Measurements from ENCODE around the gene NKX6-2. TPM values are rescaled to one million over a fixed set of nuclear protein-coding genes. Genes with fewer than 3 reads are reported as not detected.

NKX6-2 gene
- total RNA-seq (2013; cell fraction: nucleolus; rRNA removed) = not detected in 2 replicates
- not detected in 2 replicates for total RNA-seq (2014; rRNA removed)
- not detected in 2 replicates for total RNA-seq (2014; rRNA removed; fragmentation: Illumina TruSeq; extraction: Trizol)
- total RNA-seq (2021) = not detected in 2 replicates
- polyA plus RNA-seq (2011; ENCODE audit: low read depth) = not detected
- not detected in 2 replicates for polyA plus RNA-seq (2011; rRNA removed)
- polyA plus RNA-seq (2011; cell fraction: cytosol; rRNA removed) = not detected in 2 replicates
- not detected in 2 replicates for polyA plus RNA-seq (2011; cell fraction: nucleus; rRNA removed)
- polyA plus RNA-seq (2012) = not detected in 2 replicates
- polyA plus RNA-seq (2014; fragmentation: Illumina TruSeq; extraction: Trizol) = not detected in 2 replicates
- polyA plus RNA-seq (2014; fragmentation: Nextera tagmentation; extraction: Ambion mirVana) = 1 to 10 TPM in 1 of 2 experiments, under 1 TPM in 1; 0.45 to 1.8 TPM
- not detected in 2 replicates for polyA plus RNA-seq (2014; rRNA removed)
- polyA plus RNA-seq (2016; fragmentation: Nextera tagmentation; extraction: Ambion mirVana) = not detected
- polyA minus RNA-seq (2011; rRNA and poly(A)+ RNA removed) = not detected in 2 replicates
- not detected in 2 replicates for polyA minus RNA-seq (2011; cell fraction: cytosol; rRNA and poly(A)+ RNA removed)
- not detected in 2 replicates for polyA minus RNA-seq (2011; cell fraction: nucleus; rRNA and poly(A)+ RNA removed)
- Bru-seq, nascent RNA = not detected
- BruChase-seq, experiment 1, labeled RNA remaining after a 6-hour chase = not detected
- not detected for BruChase-seq, experiment 2, labeled RNA remaining after a 2-hour chase
- long read RNA-seq, experiment 1, partial matches to known transcripts = 0 of 2 reads
- long read RNA-seq, experiment 1, other reads (novel, unspliced or antisense) = 2 of 2 reads
- long read RNA-seq, experiment 2 = 0 reads

GRCh38 chr10:132785723-132786475 is at the start of gene NKX6-2:
TSS of gene NKX6-2 (minus strand) at chr10:132786147. CDS start at chr10:132785948, 199 bp downstream.
- no peak for FAIRE-seq
- in situ Hi-C loops (cut with MboI) = no loop called here
- RAD21 ChIA-PET (ENCODE audit: unreplicated experiment) = no interaction called here
- POLR2A ChIA-PET = no interaction called here
- TF ChIP-seq, protein P1, sequence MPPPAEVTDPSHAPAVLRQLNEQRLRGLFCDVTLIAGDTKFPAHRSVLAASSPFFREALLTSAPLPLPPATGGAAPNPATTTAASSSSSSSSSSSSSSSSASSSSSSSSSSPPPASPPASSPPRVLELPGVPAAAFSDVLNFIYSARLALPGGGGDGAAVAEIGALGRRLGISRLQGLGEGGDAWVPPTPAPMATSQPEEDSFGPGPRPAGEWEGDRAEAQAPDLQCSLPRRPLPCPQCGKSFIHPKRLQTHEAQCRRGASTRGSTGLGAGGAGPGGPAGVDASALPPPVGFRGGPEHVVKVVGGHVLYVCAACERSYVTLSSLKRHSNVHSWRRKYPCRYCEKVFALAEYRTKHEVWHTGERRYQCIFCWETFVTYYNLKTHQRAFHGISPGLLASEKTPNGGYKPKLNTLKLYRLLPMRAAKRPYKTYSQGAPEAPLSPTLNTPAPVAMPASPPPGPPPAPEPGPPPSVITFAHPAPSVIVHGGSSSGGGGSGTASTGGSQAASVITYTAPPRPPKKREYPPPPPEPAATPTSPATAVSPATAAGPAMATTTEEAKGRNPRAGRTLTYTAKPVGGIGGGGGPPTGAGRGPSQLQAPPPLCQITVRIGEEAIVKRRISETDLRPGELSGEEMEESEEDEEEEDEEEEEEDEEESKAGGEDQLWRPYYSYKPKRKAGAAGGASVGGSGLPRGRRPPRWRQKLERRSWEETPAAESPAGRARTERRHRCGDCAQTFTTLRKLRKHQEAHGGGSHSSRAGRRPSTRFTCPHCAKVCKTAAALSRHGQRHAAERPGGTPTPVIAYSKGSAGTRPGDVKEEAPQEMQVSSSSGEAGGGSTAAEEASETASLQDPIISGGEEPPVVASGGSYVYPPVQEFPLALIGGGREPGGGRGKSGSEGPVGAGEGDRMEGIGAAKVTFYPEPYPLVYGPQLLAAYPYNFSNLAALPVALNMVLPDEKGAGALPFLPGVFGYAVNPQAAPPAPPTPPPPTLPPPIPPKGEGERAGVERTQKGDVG (CRISPR knock-in tag; IDR thresholded peaks at IDR 0.05) = no peak
- no peak for TF ChIP-seq NR2C1 (IDR thresholded peaks at IDR 0.05)
- no peak for TF ChIP-seq SUZ12 (IDR thresholded peaks at IDR 0.05; ENCODE audit: unreplicated experiment)
- no peak for TF ChIP-seq SP1 (IDR thresholded peaks at IDR 0.05; ENCODE audit: low read depth, low read length)
- no peak for TF ChIP-seq ZNF274 (IDR thresholded peaks at IDR 0.05; ENCODE audit: insufficient read depth, insufficient read length)
- TF ChIP-seq HCFC1 (IDR thresholded peaks at IDR 0.05; ENCODE audit: low read length) = no peak
- TF ChIP-seq MXI1 (IDR thresholded peaks at IDR 0.05; ENCODE audit: low read depth, low read length) = no peak
- TF ChIP-seq WRNIP1 (IDR thresholded peaks at IDR 0.05; ENCODE audit: borderline replicate concordance, low read depth, low read length) = no peak
- no peak for TF ChIP-seq DPF2 (IDR thresholded peaks at IDR 0.05)
- DNase-seq (ENCODE audit: low read depth, low spot score) = no peak
- Histone ChIP-seq H3K27me3 (replicated peaks in 1 of 2; ENCODE audit: control insufficient read depth in 2 of 2, insufficient read depth in 2 of 2, low read length in 1 of 2) (no peaks in the 10 kb centered on the region), H3K79me2 (ENCODE audit: control insufficient read depth, insufficient read depth, low read length) (no peaks in the 10 kb centered on the region), H4K20me1 (ENCODE audit: control insufficient read depth, insufficient read depth) (no peaks in the 10 kb centered on the region), H3K36me3 (ENCODE audit: control insufficient read depth in 2 of 2, insufficient read depth in 2 of 2, low read length in 1 of 2) (no peaks in the 10 kb centered on the region), H3K4me3 (no peak within 1 kb of the TSS), H2AFZ (ENCODE audit: control insufficient read depth, low read depth, low read length) (no peak within 1 kb of the TSS), H3K9ac (ENCODE audit: control insufficient read depth, insufficient read depth, low read length) (no peak within 1 kb of the TSS), H3K4me2 (ENCODE audit: control insufficient read depth, insufficient read depth) (no peak within 1 kb of the TSS), H3K4me1 (ENCODE audit: control insufficient read depth, insufficient read depth, low read length) (no peaks in the 10 kb centered on the region), H3K27ac (ENCODE audit: control insufficient read depth, insufficient read depth) (no peak within 1 kb of the TSS), H3K9me3 (replicated peaks; ENCODE audit: control insufficient read depth, insufficient read depth, low read length) (no peaks in the 10 kb centered on the region; the same call in 2 of the 3 replicates)
- ATAC-seq = no peak
- intact Hi-C loops (cut with micrococcal nuclease; ENCODE audit: unreplicated experiment) = no loop called here
- BruUV-seq (replicated peaks) = no TSS peak
- WGBS (ENCODE audit: insufficient coverage, insufficient replicate concordance, low lambda C conversion rate, missing lambda C conversion rate) = 42% methylated on average over 27 of the region's 119 CpGs
- CTCF ChIA-PET = no interaction called here
- SMC1A ChIA-PET (ENCODE audit: uncharacterized antibody, unreplicated experiment) = no interaction called here

All from GM12878 (cell line).